H9 (cell line): ENCODE measurements around the gene ATP1A4. TPM values are rescaled to one million over a fixed set of nuclear protein-coding genes. Genes with fewer than 3 reads are reported as not detected.

ENCODE experiments used
- DNase-seq: peaks from one replicate; pipeline ENCODE4 v3.0.0-alpha.2; 2017
- H2AFZ ChIP-seq: one replicate; pipeline ENCODE4 v1.6.1; 2013; ENCODE audit warnings: mild to moderate bottlenecking, low read length, control low read depth, moderate library complexity
- H2AK5ac ChIP-seq: 2 replicates; pipeline ENCODE4 v1.6.1; 2013; ENCODE audit warnings: low read length, control low read depth, mixed read lengths; ENCODE audit not compliant: insufficient read length
- H2BK120ac ChIP-seq: one replicate; pipeline ENCODE4 v1.6.1; 2013; ENCODE audit warnings: low read depth, mild to moderate bottlenecking, low read length, control low read depth, inconsistent platforms; ENCODE audit not compliant: poor library complexity, severe bottlenecking
- H2BK12ac ChIP-seq: 2 replicates; pipeline ENCODE4 v1.6.1; 2013; ENCODE audit warnings: low read length, control low read depth, mixed read lengths, low read depth; ENCODE audit not compliant: insufficient read length
- H2BK15ac ChIP-seq: 2 replicates; pipeline ENCODE4 v1.6.1; 2013; ENCODE audit warnings: low read depth, low read length, control low read depth
- H2BK20ac ChIP-seq: one replicate; pipeline ENCODE4 v1.6.1; 2013; ENCODE audit warnings: low read depth, mild to moderate bottlenecking, low read length, control low read depth, inconsistent platforms; ENCODE audit not compliant: poor library complexity, severe bottlenecking
- H2BK5ac ChIP-seq: 2 replicates; pipeline ENCODE4 v1.6.1; 2013; ENCODE audit warnings: low read length, control low read depth, mixed read lengths; ENCODE audit not compliant: insufficient read length
- H3K14ac ChIP-seq: 2 replicates; pipeline ENCODE4 v1.6.1; 2013; ENCODE audit warnings: low read length, control low read depth; ENCODE audit not compliant: insufficient read depth
- H3K18ac ChIP-seq: 2 replicates; pipeline ENCODE4 v1.6.1; 2013; ENCODE audit warnings: low read depth, mild to moderate bottlenecking, mixed read lengths, low read length, control low read depth; ENCODE audit not compliant: insufficient read length
- H3K23ac ChIP-seq: 2 replicates; pipeline ENCODE4 v1.6.1; 2013; ENCODE audit warnings: low read length, control low read depth, mixed read lengths, low read depth; ENCODE audit not compliant: insufficient read length
- H3K23me2 ChIP-seq: 2 replicates; pipeline ENCODE4 v1.6.1; 2013; ENCODE audit warnings: low read depth, mild to moderate bottlenecking, mixed read lengths, low read length, control low read depth; ENCODE audit not compliant: insufficient read length, poor library complexity, severe bottlenecking
- H3K27ac ChIP-seq: 2 replicates; pipeline ENCODE4 v1.5.1; 2013; ENCODE audit warnings: low read length, control low read depth, mixed read lengths, low read depth; ENCODE audit not compliant: insufficient read length
- H3K27me3 ChIP-seq: 2 replicates; pipeline ENCODE4 v1.6.1; 2013; ENCODE audit warnings: low read length, control low read depth, inconsistent platforms; ENCODE audit not compliant: insufficient read depth
- H3K4ac ChIP-seq: 2 replicates; pipeline ENCODE4 v1.6.1; 2013; ENCODE audit warnings: low read depth, mild to moderate bottlenecking, control low read depth, inconsistent platforms, low read length, moderate library complexity
- H3K4me1 ChIP-seq: 2 replicates; pipeline ENCODE4 v1.6.1; 2013; ENCODE audit warnings: low read length, control low read depth, inconsistent platforms; ENCODE audit not compliant: insufficient read depth
- H3K4me2 ChIP-seq: 2 replicates; pipeline ENCODE4 v1.6.1; 2013; ENCODE audit warnings: low read length, control low read depth, mixed read lengths; ENCODE audit not compliant: insufficient read length, insufficient read depth
- H3K56ac ChIP-seq: 2 replicates; pipeline ENCODE4 v1.6.1; 2013; ENCODE audit warnings: low read depth, mild to moderate bottlenecking, mixed read lengths, low read length, control low read depth; ENCODE audit not compliant: insufficient read length
- H3K79me1 ChIP-seq: 2 replicates; pipeline ENCODE4 v1.6.1; 2013; ENCODE audit warnings: low read depth, mild to moderate bottlenecking, moderate library complexity, low read length, control low read depth, inconsistent platforms; ENCODE audit not compliant: insufficient read depth, poor library complexity, severe bottlenecking
- H3K79me2 ChIP-seq: 2 replicates; pipeline ENCODE4 v1.6.1; 2013; ENCODE audit warnings: low read length, control low read depth, inconsistent platforms; ENCODE audit not compliant: insufficient read depth
- H3K9ac ChIP-seq: 2 replicates; pipeline ENCODE4 v1.6.1; 2013; ENCODE audit warnings: low read length, control low read depth, mixed read lengths; ENCODE audit not compliant: insufficient read length; ENCODE audit errors: extremely low read depth
- H3K9me3 ChIP-seq: one replicate; pipeline ENCODE4 v1.6.1; 2013; ENCODE audit warnings: low read depth, low read length, inconsistent platforms; ENCODE audit not compliant: control insufficient read depth
- H3T11ph ChIP-seq: one replicate; pipeline ENCODE4 v1.6.1; 2013; ENCODE audit warnings: mild to moderate bottlenecking, low read length, control low read depth, inconsistent platforms
- H4K20me1 ChIP-seq: one replicate; pipeline ENCODE4 v1.6.1; 2013; ENCODE audit not compliant: control insufficient read depth, insufficient read length, insufficient read depth
- H4K5ac ChIP-seq: 2 replicates; pipeline ENCODE4 v1.6.1; 2013; ENCODE audit warnings: low read depth, mild to moderate bottlenecking, mixed read lengths, low read length, control low read depth; ENCODE audit not compliant: insufficient read length
- H4K8ac ChIP-seq: replicated peaks from 2 replicates; pipeline ENCODE4 v1.6.1; 2013; ENCODE audit warnings: low read length, control low read depth, mixed read lengths, low read depth; ENCODE audit not compliant: insufficient read length
- H4K91ac ChIP-seq: 2 replicates; pipeline ENCODE4 v1.6.1; 2013; ENCODE audit warnings: low read depth, mild to moderate bottlenecking, moderate library complexity, mixed read lengths, low read length, control low read depth; ENCODE audit not compliant: insufficient read length
- H3K27ac Mint-ChIP-seq, 3 experiments: 2 replicates in 2 of 3; 3 replicates in 1 of 3; pipeline ENCODE4 v1.8.0; 2020 to 2021; ENCODE audit warnings: mixed read lengths in 3 of 3, mild to moderate bottlenecking in 1 of 3, moderate library complexity in 1 of 3
- H3K27me3 Mint-ChIP-seq: 2 replicates; pipeline ENCODE4 v1.8.0; 2021; ENCODE audit warnings: low read depth, mild to moderate bottlenecking, moderate library complexity, mixed read lengths
- H3K36me3 Mint-ChIP-seq, 3 experiments: 2 replicates in 2 of 3; 3 replicates in 1 of 3; pipeline ENCODE4 v1.8.0; 2020 to 2021; ENCODE audit warnings: low read depth in 3 of 3, mixed read lengths in 3 of 3; ENCODE audit not compliant: insufficient read depth in 1 of 3
- H3K4me1 Mint-ChIP-seq, 2 experiments: 2 replicates each; pipeline ENCODE4 v1.8.0; 2020; ENCODE audit warnings: mixed read lengths in 2 of 2
- H3K4me3 Mint-ChIP-seq, 2 experiments: 2 replicates in 1 of 2; 3 replicates in 1 of 2; pipeline ENCODE4 v1.8.0; 2020 to 2021; ENCODE audit warnings: mild to moderate bottlenecking in 2 of 2, mixed read lengths in 2 of 2, moderate library complexity in 1 of 2
- H3K9me3 Mint-ChIP-seq, 2 experiments: 2 replicates in 1 of 2; 3 replicates in 1 of 2; pipeline ENCODE4 v1.8.0; 2020; ENCODE audit warnings: mild to moderate bottlenecking in 2 of 2, mixed read lengths in 2 of 2, moderate library complexity in 1 of 2
- WGBS: extraction: QIAGEN DNeasy Blood & Tissue Kit; methylation state at CpG from one replicate; pipeline ENCODE4 v1.1.7; 2013; ENCODE audit warnings: missing lambda C conversion rate, low lambda C conversion rate, mixed read lengths; ENCODE audit not compliant: insufficient read length; ENCODE audit errors: extremely low coverage; 5-methylcytosine and 5-hydroxymethylcytosine counted together
- total RNA-seq: library from RNA; stranded (reverse); gene quantifications from 2 replicates; pipeline ENCODE4 v1.2.1, GENCODE V29; 2021
- TF ChIP-seq, protein P1 (sequence below): fragments of 200-600 bp; sonication (generic); conservative IDR thresholded peaks from 3 replicates; pipeline ENCODE4 v1.8.0; 2021; ENCODE audit warnings: antibody characterized with exemption, mild to moderate bottlenecking

The ATP1A4 gene
- total RNA-seq, 1 experiment from 2014 or later: 0.20 TPM

- H3K4me1 ChIP-seq: no peaks in the 10 kb centered on the region
- Mint-ChIP-seq H3K36me3 (peaks cover 20 to 69% (median 29%) of the 10 kb centered on the region in 3 experiments; a peak in 6 of 7 replicates), H3K27ac (no peak overlapping the region), H3K4me1 (peaks cover 11 to 14% of the 10 kb centered on the region in 2 experiments), H3K9me3 (no peaks in the 10 kb centered on the region), H3K4me3 (no peak overlapping the region), H3K27me3 (no peaks in the 10 kb centered on the region)
- no peak overlapping the region for H2BK20ac ChIP-seq
- H3K4me2 ChIP-seq: no peak overlapping the region
- H3K9ac ChIP-seq: no peak overlapping the region
- H2AFZ ChIP-seq: no peak overlapping the region
- no peak overlapping the region for H4K5ac ChIP-seq
- no peak overlapping the region for H3K14ac ChIP-seq
- H2BK5ac ChIP-seq: no peak overlapping the region
- H3K18ac ChIP-seq: no peak overlapping the region
- no peaks in the 10 kb centered on the region for H4K20me1 ChIP-seq
- H3K4ac ChIP-seq: no peak overlapping the region
- no peak overlapping the region for H3K23ac ChIP-seq
- no peak overlapping the region for H2BK15ac ChIP-seq
- no peak overlapping the region for H3T11ph ChIP-seq
- no peak overlapping the region for H2BK12ac ChIP-seq
- H3K27ac ChIP-seq: no peak overlapping the region
- no peak for DNase-seq
- no peak overlapping the region for H3K56ac ChIP-seq
- H2BK120ac ChIP-seq: no peak overlapping the region
- H3K27me3 ChIP-seq: no peaks in the 10 kb centered on the region
- H3K79me1 ChIP-seq: no peaks in the 10 kb centered on the region
- H2AK5ac ChIP-seq: no peak overlapping the region
- no peak overlapping the region for H4K8ac ChIP-seq
- no peaks in the 10 kb centered on the region for H3K79me2 ChIP-seq
- no peaks in the 10 kb centered on the region for H3K9me3 ChIP-seq
- no peaks in the 10 kb centered on the region for H3K23me2 ChIP-seq
- WGBS: no CpG with 5 or more reads among the region's 2 CpGs
- no peak overlapping the region for H4K91ac ChIP-seq
- TF ChIP-seq, protein P1, sequence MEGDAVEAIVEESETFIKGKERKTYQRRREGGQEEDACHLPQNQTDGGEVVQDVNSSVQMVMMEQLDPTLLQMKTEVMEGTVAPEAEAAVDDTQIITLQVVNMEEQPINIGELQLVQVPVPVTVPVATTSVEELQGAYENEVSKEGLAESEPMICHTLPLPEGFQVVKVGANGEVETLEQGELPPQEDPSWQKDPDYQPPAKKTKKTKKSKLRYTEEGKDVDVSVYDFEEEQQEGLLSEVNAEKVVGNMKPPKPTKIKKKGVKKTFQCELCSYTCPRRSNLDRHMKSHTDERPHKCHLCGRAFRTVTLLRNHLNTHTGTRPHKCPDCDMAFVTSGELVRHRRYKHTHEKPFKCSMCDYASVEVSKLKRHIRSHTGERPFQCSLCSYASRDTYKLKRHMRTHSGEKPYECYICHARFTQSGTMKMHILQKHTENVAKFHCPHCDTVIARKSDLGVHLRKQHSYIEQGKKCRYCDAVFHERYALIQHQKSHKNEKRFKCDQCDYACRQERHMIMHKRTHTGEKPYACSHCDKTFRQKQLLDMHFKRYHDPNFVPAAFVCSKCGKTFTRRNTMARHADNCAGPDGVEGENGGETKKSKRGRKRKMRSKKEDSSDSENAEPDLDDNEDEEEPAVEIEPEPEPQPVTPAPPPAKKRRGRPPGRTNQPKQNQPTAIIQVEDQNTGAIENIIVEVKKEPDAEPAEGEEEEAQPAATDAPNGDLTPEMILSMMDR: no peak
Observed at GRCh38 chr1:160224606-160225005, 73.2 kb downstream of the ATP1A4 start.
